K562 (cell line): Measurements from ENCODE around the gene DIAPH1. TPM values are rescaled to one million over a fixed set of nuclear protein-coding genes. Genes with fewer than 3 reads are reported as not detected.

ENCODE experiments used
- ATAC-seq: fragments of 200-7000 bp; cut with Tn5 transposase; 3 replicates; pipeline ENCODE4 v1.9.1; 2020; ENCODE audit warnings: moderate library complexity
- BruUV-seq: library from RNA; stranded (reverse); fragments of 400-500 nt; replicated peaks from 2 replicates; lab custom pipeline; 2021; lab: Mats Ljungman, UMichigan
- CTCF ChIA-PET: fragments of 300-600 bp; formaldehyde crosslinking; extraction: SDS; loops from one replicate; lab custom pipeline; 2021; ENCODE audit warnings: low intra/inter-chr PET ratio; lab: Yijun Ruan, JAX
- POLR2A ChIA-PET: fragments of 300-600, 350-650 bp; sonication (Branson Sonifier 250); formaldehyde crosslinking; extraction: SDS; loops from one replicate; lab custom pipeline; 2021; ENCODE audit warnings: antibody characterized with exemption, inconsistent platforms; lab: Yijun Ruan, JAX
- DNase-seq, 4 experiments: peaks; one replicate each; pipeline versions ENCODE4 v3.0.0 to v3.0.0-alpha.2; 2011 to 2018; ENCODE audit warnings: low spot score in 3 of 4, mixed read lengths in 3 of 4; ENCODE audit errors: extremely low read depth in 1 of 4
- FAIRE-seq: peaks from 2 replicates; lab custom pipeline; 2011; peaks lifted over from hg19 to GRCh38; lab: Jason Lieb, UNC
- H2AFZ ChIP-seq: 2 replicates; pipeline ENCODE4 v1.6.0; 2011; ENCODE audit warnings: low read depth, low read length, control low read depth, inconsistent platforms
- H3K27ac ChIP-seq: fragments of 200-600 bp; 3 replicates; pipeline ENCODE4 v1.8.0; 2011; ENCODE audit warnings: low read depth, mild to moderate bottlenecking, control low read depth, inconsistent platforms, low read length, moderate library complexity, mixed read lengths; ENCODE audit errors: extremely low read depth
- H3K27me3 ChIP-seq, 2 experiments: fragments of 300-600 bp in 1 of 2; 2 replicates in 1 of 2; 3 replicates in 1 of 2; pipeline versions ENCODE4 v1.6.0 to v1.8.0; 2011; ENCODE audit warnings: inconsistent platforms in 2 of 2, low read length in 2 of 2, mild to moderate bottlenecking in 1 of 2, mixed read lengths in 1 of 2, moderate library complexity in 1 of 2; ENCODE audit not compliant: control insufficient read depth in 2 of 2, insufficient read depth in 2 of 2
- H3K36me3 ChIP-seq: fragments of 300-600 bp; 3 replicates; pipeline ENCODE4 v1.8.0; 2011; ENCODE audit warnings: mild to moderate bottlenecking, low read length, inconsistent platforms; ENCODE audit not compliant: control insufficient read depth, insufficient read depth
- H3K4me1 ChIP-seq, 2 experiments: fragments of 200-600 bp in 1 of 2; replicated peaks in 1 of 2; 2 replicates in 1 of 2; 3 replicates in 1 of 2; pipeline versions ENCODE4 v1.5.1 to v1.8.0; 2011; ENCODE audit warnings: inconsistent platforms in 2 of 2, low read length in 2 of 2, mild to moderate bottlenecking in 1 of 2, mixed read lengths in 1 of 2, moderate library complexity in 1 of 2; ENCODE audit not compliant: control insufficient read depth in 2 of 2, insufficient read depth in 2 of 2
- H3K4me2 ChIP-seq: 2 replicates; pipeline ENCODE4 v1.6.1; 2011; ENCODE audit warnings: low read length, control low read depth, inconsistent platforms, mixed read lengths; ENCODE audit not compliant: insufficient read depth
- H3K4me3 ChIP-seq: fragments of 200-600 bp; sonication (generic), shearing (Covaris generic); 2 replicates; pipeline ENCODE4 v1.5.1; 2016; ENCODE audit warnings: control low read depth, inconsistent platforms
- H3K79me2 ChIP-seq: fragments of 200-600 bp; 3 replicates; pipeline ENCODE4 v1.8.0; 2011; ENCODE audit warnings: low read length, inconsistent platforms; ENCODE audit not compliant: control insufficient read depth, insufficient read depth
- H3K9ac ChIP-seq, 2 experiments: 2 replicates each; pipeline versions ENCODE4 v1.6.0 to v1.6.1; 2011; ENCODE audit warnings: low read depth in 2 of 2, low read length in 2 of 2, control low read depth in 1 of 2, inconsistent platforms in 1 of 2, mild to moderate bottlenecking in 1 of 2, mixed read lengths in 1 of 2; ENCODE audit not compliant: insufficient read depth in 1 of 2
- H3K9me1 ChIP-seq: one replicate; pipeline ENCODE4 v1.6.0; 2011; ENCODE audit warnings: inconsistent platforms, mild to moderate bottlenecking, low read length, moderate library complexity; ENCODE audit not compliant: control insufficient read depth, insufficient read depth
- H3K9me3 ChIP-seq: replicated peaks from 2 replicates; pipeline ENCODE4 v1.5.1; 2011; ENCODE audit warnings: low read depth, low read length, inconsistent platforms; ENCODE audit not compliant: control insufficient read depth, insufficient read depth
- H4K20me1 ChIP-seq: replicated peaks from 2 replicates; pipeline ENCODE4 v1.6.1; 2011; ENCODE audit warnings: low read length, inconsistent platforms, mixed read lengths; ENCODE audit not compliant: control insufficient read depth, insufficient read depth
- EP300 ChIP-seq: IDR thresholded peaks from 2 replicates; pipeline ENCODE4 v1.6.1; 2012; ENCODE audit warnings: low read length, improper control_type of control experiment
- HCFC1 ChIP-seq: IDR thresholded peaks from 2 replicates; pipeline ENCODE4 v1.6.1; 2012; ENCODE audit warnings: low read depth, low read length, improper control_type of control experiment
- KLF16 ChIP-seq: IDR thresholded peaks from 2 replicates; pipeline ENCODE4 v1.6.1; 2016; ENCODE audit warnings: antibody characterized with exemption
- MYBL2 ChIP-seq, 2 experiments: fragments of 450-650 bp in 1 of 2; sonication (generic) in 1 of 2; formaldehyde crosslinking in 1 of 2; IDR thresholded peaks; 2 replicates each; pipeline versions ENCODE4 v1.6.1 to v1.8.1; 2017 to 2022; ENCODE audit warnings: borderline replicate concordance in 1 of 2, inconsistent platforms in 1 of 2, low read depth in 1 of 2, mild to moderate bottlenecking in 1 of 2, missing genetic modification reagents in 1 of 2, moderate library complexity in 1 of 2
- RFX5 ChIP-seq: IDR thresholded peaks from 2 replicates; pipeline ENCODE4 v1.6.1; 2011; ENCODE audit warnings: low read depth, mild to moderate bottlenecking, improper control_type of control experiment, low read length
- SMC3 ChIP-seq: conservative IDR thresholded peaks from 2 replicates; pipeline ENCODE4 v1.6.1; 2011; ENCODE audit warnings: low read depth, low read length, improper control_type of control experiment; ENCODE audit not compliant: insufficient read depth
- STAT5A ChIP-seq: IDR thresholded peaks from 2 replicates; pipeline ENCODE4 v1.6.1; 2012; ENCODE audit warnings: low read length, inconsistent platforms, borderline replicate concordance
- TBP ChIP-seq: optimal IDR thresholded peaks from 2 replicates; pipeline ENCODE3; 2011; ENCODE audit warnings: low read depth, low read length, improper control_type of control experiment
- XRCC4 ChIP-seq: IDR thresholded peaks from one replicate; pipeline ENCODE4 v1.6.1; 2011; ENCODE audit not compliant: insufficient read depth, insufficient read length; ENCODE audit errors: extremely low read depth
- ZNF668 ChIP-seq: fragments of 250-450 bp; sonication (Bioruptor Pico); IDR thresholded peaks from 2 replicates; pipeline ENCODE4 v1.8.0; 2022; ENCODE audit warnings: mild to moderate bottlenecking, inconsistent platforms
- WGBS: fragments of 100-300 bp; shearing (Covaris generic); methylation state at CpG from one replicate; pipeline ENCODE4 v1.1.6; 2016; ENCODE audit warnings: low coverage, mixed read lengths; ENCODE audit not compliant: insufficient coverage; ENCODE audit errors: missing lambda C conversion rate; 5-methylcytosine and 5-hydroxymethylcytosine counted together
- in situ Hi-C: fragments of 300-500 bp; cut with MboI; formaldehyde crosslinking; loops from 4 replicates; pipeline ENCODE4 v1.15.0; 2018; ENCODE audit warnings: inconsistent platforms, mixed read lengths
- intact Hi-C: fragments of 100-400 bp; cut with micrococcal nuclease; formaldehyde crosslinking; loops from 2 replicates; pipeline ENCODE4 v1.14.2; 2022
- polyA plus RNA-seq, 8 experiments: library from polyadenylated mRNA; depleted of rRNA in 4 of 8; stranded (reverse) in 5 of 8; unstranded in 3 of 8; fragments of >200 nt; fragmentation: Nextera tagmentation in 2 of 8; fragmentation: Illumina TruSeq in 1 of 8; extraction: Ambion mirVana in 2 of 8; extraction: Trizol in 1 of 8; gene quantifications; 2 replicates each; pipeline versions ENCODE4 v1.2.1 to v1.2.3, GENCODE V29; 2011 to 2014; ENCODE audit warnings: inconsistent platforms in 1 of 8, missing spikeins in 1 of 8
- total RNA-seq, 7 experiments: library from RNA; depleted of rRNA in 6 of 7; stranded (reverse); fragments of >200 nt in 6 of 7; fragmentation: Illumina TruSeq in 2 of 7; extraction: Trizol in 2 of 7; gene quantifications; 2 replicates each; pipeline versions ENCODE4 v1.2.1 to v1.2.3, GENCODE V29; 2011 to 2021; ENCODE audit warnings: low replicate concordance in 1 of 7
- TF ChIP-seq, protein P1 (sequence below), 2 experiments: fragments of 450-650 bp; formaldehyde crosslinking in 1 of 2; IDR thresholded peaks; 2 replicates each; pipeline versions ENCODE4 v1.4.0 to v1.6.1; 2014 to 2020; ENCODE audit warnings: mild to moderate bottlenecking in 2 of 2, borderline replicate concordance in 1 of 2, low read depth in 1 of 2

The DIAPH1 gene
- total and polyA plus RNA-seq, 9 of the 15 experiments (the other 6 are each of a cell fraction or from before 2014, with no cell fraction given) = 60.8 to 328 (median 97.8) TPM

DNA sequence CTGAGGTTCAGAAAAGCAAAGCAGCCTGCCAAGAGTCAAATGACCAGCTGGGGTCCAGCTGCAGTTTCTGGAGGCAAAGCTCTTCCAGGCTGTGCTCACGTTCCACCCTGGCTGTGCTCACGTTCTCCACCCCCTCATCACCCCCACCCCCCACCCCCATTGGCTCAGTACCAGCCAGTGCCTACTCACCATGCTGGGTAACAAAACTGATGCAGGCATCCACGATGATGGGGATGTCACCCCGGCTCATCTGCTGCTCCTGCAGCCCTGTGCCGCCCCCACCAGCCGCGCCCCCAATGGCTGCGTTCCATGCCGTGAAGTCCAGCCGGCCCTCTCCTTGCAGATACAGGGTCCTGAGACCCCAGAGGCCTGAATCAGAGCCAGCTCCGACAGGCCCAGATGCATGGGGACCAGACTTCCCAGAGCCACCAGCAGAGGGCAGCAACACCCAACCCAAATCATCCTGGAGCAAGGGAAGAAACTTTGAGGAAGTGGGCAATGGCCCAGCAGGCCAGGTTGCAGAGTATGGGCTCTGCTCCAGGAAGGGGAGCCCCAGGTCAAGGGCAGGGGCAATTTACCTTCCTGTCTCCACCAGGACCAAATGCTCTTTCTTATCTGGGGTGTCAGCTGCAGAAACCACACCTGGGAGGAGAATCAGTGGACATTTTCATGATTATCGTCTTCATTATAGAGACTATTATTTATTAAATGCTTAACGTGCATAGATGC, 46.1 kb upstream of the DIAPH1 start:
- Histone ChIP-seq H3K9me3 (no peaks in the 10 kb centered on the region), H2AFZ (0 out of 2 replicates have a peak overlapping the region, but pooled peaks have one; percentile 64), H3K36me3 (0 out of 3 replicates have a peak, but pooled peaks cover 3% of the 10 kb centered on the region), H3K79me2 (no peaks in the 10 kb centered on the region), H4K20me1 (no peaks in the 10 kb centered on the region), H3K4me2 (no peak overlapping the region; the same call in 1 of the 2 replicates), H3K9ac (no peak overlapping the region), H3K4me1 (peaks cover 5 to 6% of the 10 kb centered on the region in 2 experiments; a peak in 4 of 5 replicates), H3K9me1 (no peaks in the 10 kb centered on the region), H3K27ac (no peak overlapping the region), H3K27me3 (no peaks in the 10 kb centered on the region), H3K4me3 (no peak overlapping the region)
- intact Hi-C loops = loop anchor here (1.0 to 10.0 kb wide), 5 partner anchors 27 to 480 kb away; partner anchors contain the start of gene RNF14
- ATAC-seq (peak; percentile 97), FAIRE-seq (peak; percentile 95), DNase-seq (peak; percentile 76 to 86 (median 78))
- CTCF ChIA-PET = interaction anchor here (0.6 to 1.8 kb wide), 9 partner anchors 150 to 923 kb away, joined by 3 to 12 read pairs (median 3); partner anchors contain the start of gene PCDH1
- POLR2A ChIA-PET = interaction anchor here (0.6 to 1.3 kb wide), 4 partner anchors 8 to 1232 kb away, joined by 3 to 5 read pairs (median 4); no protein-coding TSS in a partner anchor
- 33% methylated on average over 9 of the region's 13 CpGs for WGBS
- in situ Hi-C loops = no loop called here
- no TSS peak for BruUV-seq
- peak; percentile 14; the same call in 1 of the 2 replicates for TF ChIP-seq KLF16
- TF ChIP-seq TBP = peak; percentile 27
- no peak for TF ChIP-seq STAT5A
- TF ChIP-seq HCFC1 = 0 out of 2 replicates have a peak, but pooled peaks have one; percentile 30
- no peak for TF ChIP-seq XRCC4
- peak; percentile 86 for TF ChIP-seq SMC3
- TF ChIP-seq RFX5 = no peak
- TF ChIP-seq ZNF668 = no peak
- TF ChIP-seq MYBL2 (IDR thresholded peaks at IDR 0.05; ENCODE audit: low read depth) = no peak
- no peak for TF ChIP-seq MYBL2 (CRISPR knock-in tag; IDR thresholded peaks at IDR 0.05; ENCODE audit: borderline replicate concordance)
- TF ChIP-seq, protein P1, sequence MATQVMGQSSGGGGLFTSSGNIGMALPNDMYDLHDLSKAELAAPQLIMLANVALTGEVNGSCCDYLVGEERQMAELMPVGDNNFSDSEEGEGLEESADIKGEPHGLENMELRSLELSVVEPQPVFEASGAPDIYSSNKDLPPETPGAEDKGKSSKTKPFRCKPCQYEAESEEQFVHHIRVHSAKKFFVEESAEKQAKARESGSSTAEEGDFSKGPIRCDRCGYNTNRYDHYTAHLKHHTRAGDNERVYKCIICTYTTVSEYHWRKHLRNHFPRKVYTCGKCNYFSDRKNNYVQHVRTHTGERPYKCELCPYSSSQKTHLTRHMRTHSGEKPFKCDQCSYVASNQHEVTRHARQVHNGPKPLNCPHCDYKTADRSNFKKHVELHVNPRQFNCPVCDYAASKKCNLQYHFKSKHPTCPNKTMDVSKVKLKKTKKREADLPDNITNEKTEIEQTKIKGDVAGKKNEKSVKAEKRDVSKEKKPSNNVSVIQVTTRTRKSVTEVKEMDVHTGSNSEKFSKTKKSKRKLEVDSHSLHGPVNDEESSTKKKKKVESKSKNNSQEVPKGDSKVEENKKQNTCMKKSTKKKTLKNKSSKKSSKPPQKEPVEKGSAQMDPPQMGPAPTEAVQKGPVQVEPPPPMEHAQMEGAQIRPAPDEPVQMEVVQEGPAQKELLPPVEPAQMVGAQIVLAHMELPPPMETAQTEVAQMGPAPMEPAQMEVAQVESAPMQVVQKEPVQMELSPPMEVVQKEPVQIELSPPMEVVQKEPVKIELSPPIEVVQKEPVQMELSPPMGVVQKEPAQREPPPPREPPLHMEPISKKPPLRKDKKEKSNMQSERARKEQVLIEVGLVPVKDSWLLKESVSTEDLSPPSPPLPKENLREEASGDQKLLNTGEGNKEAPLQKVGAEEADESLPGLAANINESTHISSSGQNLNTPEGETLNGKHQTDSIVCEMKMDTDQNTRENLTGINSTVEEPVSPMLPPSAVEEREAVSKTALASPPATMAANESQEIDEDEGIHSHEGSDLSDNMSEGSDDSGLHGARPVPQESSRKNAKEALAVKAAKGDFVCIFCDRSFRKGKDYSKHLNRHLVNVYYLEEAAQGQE (IDR thresholded peaks at IDR 0.05; ENCODE audit: borderline replicate concordance) = peak; percentile 78
- TF ChIP-seq, protein P1 (CRISPR knock-in tag; IDR thresholded peaks at IDR 0.05; ENCODE audit: low read depth) = no peak
- TF ChIP-seq EP300 = 0 out of 2 replicates have a peak, but pooled peaks have one; percentile 13
